ENCODE data around the gene ARL3. TPM values are rescaled to one million over a fixed set of nuclear protein-coding genes. Genes with fewer than 3 reads are reported as not detected.
A peak's percentile ranks its signal among the peaks of the same experiment; 100 is the strongest.

ARL3 gene
- total and polyA plus RNA-seq, 9 donors = 9.5 to 25.6 (median 23.3) TPM

- no peaks in the 10 kb centered on the region for H3K9me3 ChIP-seq
- 77 to 89% (median 86%) methylated on average over 10 to 11 of the region's 11 CpGs for WGBS, 3 donors
- no peak overlapping the region for H3K4me3 ChIP-seq
- H3K4me1 ChIP-seq (ENCODE audit: insufficient read depth) = peaks cover 35% of the 10 kb centered on the region
- no peaks in the 10 kb centered on the region for H3K36me3 ChIP-seq
- TF ChIP-seq EP300 (IDR thresholded peaks at IDR 0.05) (no peak), POLR2A (IDR thresholded peaks at IDR 0.05) (no peak)
- TF ChIP-seq, protein P1, sequence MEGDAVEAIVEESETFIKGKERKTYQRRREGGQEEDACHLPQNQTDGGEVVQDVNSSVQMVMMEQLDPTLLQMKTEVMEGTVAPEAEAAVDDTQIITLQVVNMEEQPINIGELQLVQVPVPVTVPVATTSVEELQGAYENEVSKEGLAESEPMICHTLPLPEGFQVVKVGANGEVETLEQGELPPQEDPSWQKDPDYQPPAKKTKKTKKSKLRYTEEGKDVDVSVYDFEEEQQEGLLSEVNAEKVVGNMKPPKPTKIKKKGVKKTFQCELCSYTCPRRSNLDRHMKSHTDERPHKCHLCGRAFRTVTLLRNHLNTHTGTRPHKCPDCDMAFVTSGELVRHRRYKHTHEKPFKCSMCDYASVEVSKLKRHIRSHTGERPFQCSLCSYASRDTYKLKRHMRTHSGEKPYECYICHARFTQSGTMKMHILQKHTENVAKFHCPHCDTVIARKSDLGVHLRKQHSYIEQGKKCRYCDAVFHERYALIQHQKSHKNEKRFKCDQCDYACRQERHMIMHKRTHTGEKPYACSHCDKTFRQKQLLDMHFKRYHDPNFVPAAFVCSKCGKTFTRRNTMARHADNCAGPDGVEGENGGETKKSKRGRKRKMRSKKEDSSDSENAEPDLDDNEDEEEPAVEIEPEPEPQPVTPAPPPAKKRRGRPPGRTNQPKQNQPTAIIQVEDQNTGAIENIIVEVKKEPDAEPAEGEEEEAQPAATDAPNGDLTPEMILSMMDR (IDR thresholded peaks at IDR 0.05) = no peak
- H3K27me3 ChIP-seq = no peaks in the 10 kb centered on the region
- DNase-seq = no peak
- intact Hi-C loops (cut with DNase I) = loop anchor here in 1 of 4 donors (10.0 kb wide), 1 partner anchor 53 kb away; no protein-coding TSS in a partner anchor
- H3K27ac ChIP-seq = peak overlapping the region in 1 of 2 donors; percentile 45
Observed at GRCh38 chr10:102651455-102652169, 62.6 kb downstream of the ARL3 start.

GRCh38 chr10:102650655-102651454 is 63.3 kb downstream of the ARL3 start:
- intact Hi-C loops (cut with DNase I) = loop anchor here in 1 of 4 donors (10.0 kb wide), 1 partner anchor 54 kb away; no protein-coding TSS in a partner anchor
- DNase-seq = no peak
- peak overlapping the region in 1 of 2 donors; percentile 45 for H3K27ac ChIP-seq
- H3K9me3 ChIP-seq = no peaks in the 10 kb centered on the region
- WGBS, 3 donors = 66 to 69% (median 68%) methylated on average over 10 to 11 of the region's 11 CpGs
- H3K4me3 ChIP-seq = no peak overlapping the region
- no peak for TF ChIP-seq EP300 (IDR thresholded peaks at IDR 0.05)
- TF ChIP-seq, protein P1 (IDR thresholded peaks at IDR 0.05) = no peak
- TF ChIP-seq POLR2A (IDR thresholded peaks at IDR 0.05) = no peak
- H3K4me1 ChIP-seq (ENCODE audit: insufficient read depth) = peaks cover 35% of the 10 kb centered on the region
- H3K27me3 ChIP-seq = no peaks in the 10 kb centered on the region
- no peaks in the 10 kb centered on the region for H3K36me3 ChIP-seq

GRCh38 chr10:102649797-102650654 is 64.2 kb downstream of the ARL3 start:
- Histone ChIP-seq H3K27ac (peak overlapping the region; percentile 31 to 36), H3K4me3 (no peak overlapping the region), H3K4me1 (ENCODE audit: insufficient read depth) (peaks cover 35% of the 10 kb centered on the region), H3K9me3 (no peaks in the 10 kb centered on the region), H3K36me3 (no peaks in the 10 kb centered on the region), H3K27me3 (no peaks in the 10 kb centered on the region)
- WGBS, 3 donors = 62 to 66% (median 64%) methylated on average over 12 of the region's 12 CpGs
- intact Hi-C loops (cut with DNase I) = loop anchor here in 3 of 4 donors (5.0 to 10.0 kb wide), 3 partner anchors 55 to 65 kb away; partner anchors contain the start of genes ARL3 (in 2 of the 3) and SFXN2 (in 2 of the 3)
- DNase-seq = no peak
- TF ChIP-seq EP300 (IDR thresholded peaks at IDR 0.05) (no peak), POLR2A (IDR thresholded peaks at IDR 0.05) (no peak)
- TF ChIP-seq, protein P1 (IDR thresholded peaks at IDR 0.05) = no peak
